GM12878 (cell line): ENCODE data around the gene CALB2.

ENCODE experiments used
- BRCA1 ChIP-seq: IDR thresholded peaks from 2 replicates; pipeline ENCODE4 v1.6.1; 2011; ENCODE audit warnings: low read depth, low read length, improper control_type of control experiment
- HSF1 ChIP-seq: fragments of 150-350 bp; IDR thresholded peaks from 2 replicates; pipeline ENCODE4 v1.6.1; 2014; ENCODE audit warnings: mild to moderate bottlenecking, low read depth, low read length
- RFX5 ChIP-seq: IDR thresholded peaks from 2 replicates; pipeline ENCODE4 v1.6.1; 2011; ENCODE audit warnings: low read depth, low read length, improper control_type of control experiment
- TF ChIP-seq, protein P1 (sequence below), 3 experiments: IDR thresholded peaks in 2 of 3; conservative IDR thresholded peaks in 1 of 3; 2 replicates each; pipeline ENCODE4 v1.5.1; 2011; ENCODE audit warnings: low read depth in 3 of 3, low read length in 3 of 3, mild to moderate bottlenecking in 3 of 3, control low read depth in 2 of 3, moderate library complexity in 2 of 3, inconsistent platforms in 1 of 3, mixed read lengths in 1 of 3; ENCODE audit not compliant: control insufficient read depth in 2 of 3, insufficient read depth in 1 of 3; ENCODE audit errors: extremely low read depth in 1 of 3
- TF ChIP-seq, protein P2 (sequence below): fragments of 450-650 bp; IDR thresholded peaks from 2 replicates; pipeline ENCODE4 v1.6.1; 2016; ENCODE audit warnings: mild to moderate bottlenecking, moderate library complexity, borderline replicate concordance

DNA sequence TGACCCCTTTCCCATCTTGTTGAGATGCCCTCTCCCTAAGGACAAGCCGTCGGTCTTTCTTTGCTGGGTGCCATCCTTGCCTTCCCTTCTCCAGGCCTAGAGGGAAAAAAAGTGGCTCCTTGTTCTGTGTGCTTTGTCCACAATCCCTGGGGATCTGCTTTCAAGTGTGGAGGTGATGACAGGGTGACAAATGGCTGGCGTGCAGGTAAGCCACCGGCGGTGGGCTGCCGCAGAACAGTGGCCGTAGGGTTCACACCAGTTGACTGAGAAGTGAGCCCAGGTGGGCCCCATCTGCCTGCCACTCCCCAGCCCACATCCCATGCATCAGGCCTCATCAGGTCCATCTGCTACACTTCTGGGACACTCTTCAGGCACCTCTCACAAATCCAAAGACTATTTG lies 11.4 kb upstream of the CALB2 start:
- TF ChIP-seq, protein P1, sequence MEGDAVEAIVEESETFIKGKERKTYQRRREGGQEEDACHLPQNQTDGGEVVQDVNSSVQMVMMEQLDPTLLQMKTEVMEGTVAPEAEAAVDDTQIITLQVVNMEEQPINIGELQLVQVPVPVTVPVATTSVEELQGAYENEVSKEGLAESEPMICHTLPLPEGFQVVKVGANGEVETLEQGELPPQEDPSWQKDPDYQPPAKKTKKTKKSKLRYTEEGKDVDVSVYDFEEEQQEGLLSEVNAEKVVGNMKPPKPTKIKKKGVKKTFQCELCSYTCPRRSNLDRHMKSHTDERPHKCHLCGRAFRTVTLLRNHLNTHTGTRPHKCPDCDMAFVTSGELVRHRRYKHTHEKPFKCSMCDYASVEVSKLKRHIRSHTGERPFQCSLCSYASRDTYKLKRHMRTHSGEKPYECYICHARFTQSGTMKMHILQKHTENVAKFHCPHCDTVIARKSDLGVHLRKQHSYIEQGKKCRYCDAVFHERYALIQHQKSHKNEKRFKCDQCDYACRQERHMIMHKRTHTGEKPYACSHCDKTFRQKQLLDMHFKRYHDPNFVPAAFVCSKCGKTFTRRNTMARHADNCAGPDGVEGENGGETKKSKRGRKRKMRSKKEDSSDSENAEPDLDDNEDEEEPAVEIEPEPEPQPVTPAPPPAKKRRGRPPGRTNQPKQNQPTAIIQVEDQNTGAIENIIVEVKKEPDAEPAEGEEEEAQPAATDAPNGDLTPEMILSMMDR (IDR thresholded peaks at IDR 0.05 in 2 of 3, conservative IDR thresholded peaks at IDR 0.05 in 1 of 3; ENCODE audit: control insufficient read depth in 2 of 3, extremely low read depth in 1 of 3, insufficient read depth in 1 of 3, low read depth in 3 of 3, low read length in 3 of 3): no peak
- TF ChIP-seq BRCA1: no peak
- TF ChIP-seq, protein P2, sequence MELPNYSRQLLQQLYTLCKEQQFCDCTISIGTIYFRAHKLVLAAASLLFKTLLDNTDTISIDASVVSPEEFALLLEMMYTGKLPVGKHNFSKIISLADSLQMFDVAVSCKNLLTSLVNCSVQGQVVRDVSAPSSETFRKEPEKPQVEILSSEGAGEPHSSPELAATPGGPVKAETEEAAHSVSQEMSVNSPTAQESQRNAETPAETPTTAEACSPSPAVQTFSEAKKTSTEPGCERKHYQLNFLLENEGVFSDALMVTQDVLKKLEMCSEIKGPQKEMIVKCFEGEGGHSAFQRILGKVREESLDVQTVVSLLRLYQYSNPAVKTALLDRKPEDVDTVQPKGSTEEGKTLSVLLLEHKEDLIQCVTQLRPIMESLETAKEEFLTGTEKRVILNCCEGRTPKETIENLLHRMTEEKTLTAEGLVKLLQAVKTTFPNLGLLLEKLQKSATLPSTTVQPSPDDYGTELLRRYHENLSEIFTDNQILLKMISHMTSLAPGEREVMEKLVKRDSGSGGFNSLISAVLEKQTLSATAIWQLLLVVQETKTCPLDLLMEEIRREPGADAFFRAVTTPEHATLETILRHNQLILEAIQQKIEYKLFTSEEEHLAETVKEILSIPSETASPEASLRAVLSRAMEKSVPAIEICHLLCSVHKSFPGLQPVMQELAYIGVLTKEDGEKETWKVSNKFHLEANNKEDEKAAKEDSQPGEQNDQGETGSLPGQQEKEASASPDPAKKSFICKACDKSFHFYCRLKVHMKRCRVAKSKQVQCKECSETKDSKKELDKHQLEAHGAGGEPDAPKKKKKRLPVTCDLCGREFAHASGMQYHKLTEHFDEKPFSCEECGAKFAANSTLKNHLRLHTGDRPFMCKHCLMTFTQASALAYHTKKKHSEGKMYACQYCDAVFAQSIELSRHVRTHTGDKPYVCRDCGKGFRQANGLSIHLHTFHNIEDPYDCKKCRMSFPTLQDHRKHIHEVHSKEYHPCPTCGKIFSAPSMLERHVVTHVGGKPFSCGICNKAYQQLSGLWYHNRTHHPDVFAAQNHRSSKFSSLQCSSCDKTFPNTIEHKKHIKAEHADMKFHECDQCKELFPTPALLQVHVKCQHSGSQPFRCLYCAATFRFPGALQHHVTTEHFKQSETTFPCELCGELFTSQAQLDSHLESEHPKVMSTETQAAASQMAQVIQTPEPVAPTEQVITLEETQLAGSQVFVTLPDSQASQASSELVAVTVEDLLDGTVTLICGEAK: no peak
- no peak for TF ChIP-seq RFX5
- no peak for TF ChIP-seq HSF1
